OCI-LY7 (cell line): ENCODE data around the gene CDC42BPB. TPM values are rescaled to one million over a fixed set of nuclear protein-coding genes. Genes with fewer than 3 reads are reported as not detected.

ENCODE experiments used
- BruUV-seq: library from RNA; stranded (reverse); fragments of 400-500 nt; replicated peaks from 2 replicates; lab custom pipeline; 2021; lab: Mats Ljungman, UMichigan
- CTCF ChIA-PET: fragments of 300-600 bp; sonication (Branson Sonifier 250); formaldehyde crosslinking; loops from one replicate; lab custom pipeline; 2022; ENCODE audit warnings: antibody characterized with exemption; ENCODE audit not compliant: unreplicated experiment; lab: Charles Lee
- POLR2A ChIA-PET: fragments of 300-600 bp; sonication (Branson Sonifier 250); formaldehyde crosslinking; loops from one replicate; lab custom pipeline; 2022; ENCODE audit warnings: antibody characterized with exemption; lab: Charles Lee
- DNase-seq: peaks from one replicate; pipeline ENCODE4 v3.0.0-alpha.2; 2015; ENCODE audit warnings: low spot score
- H2AFZ ChIP-seq: fragments of 200-600 bp; sonication (generic), shearing (Covaris generic); 2 replicates; pipeline ENCODE4 v1.6.1; 2014; ENCODE audit warnings: mild to moderate bottlenecking, antibody characterized with exemption, low read length, moderate library complexity
- H3K27ac ChIP-seq: fragments of 200-600 bp; sonication (generic); 2 replicates; pipeline ENCODE4 v1.5.1; 2014; ENCODE audit warnings: mixed run types, low read depth, mild to moderate bottlenecking, moderate library complexity, low read length, inconsistent platforms; ENCODE audit not compliant: poor library complexity, severe bottlenecking
- H3K36me3 ChIP-seq: fragments of 200-600 bp; sonication (generic); 2 replicates; pipeline ENCODE4 v1.6.1; 2014; ENCODE audit warnings: mild to moderate bottlenecking, antibody characterized with exemption, low read length, moderate library complexity, mixed read lengths; ENCODE audit not compliant: insufficient read depth
- H3K4me1 ChIP-seq: fragments of 200-600 bp; sonication (generic); 2 replicates; pipeline ENCODE4 v1.5.1; 2014; ENCODE audit warnings: mild to moderate bottlenecking, low read length; ENCODE audit not compliant: insufficient read depth, poor library complexity, severe bottlenecking
- H3K4me2 ChIP-seq: fragments of 200-600 bp; sonication (generic); 2 replicates; pipeline ENCODE4 v1.6.1; 2014; ENCODE audit warnings: mild to moderate bottlenecking, low read length
- H3K4me3 ChIP-seq: fragments of 200-600 bp; sonication (generic); 2 replicates; pipeline ENCODE4 v1.5.1; 2014; ENCODE audit warnings: mild to moderate bottlenecking, low read depth, low read length; ENCODE audit not compliant: poor library complexity, severe bottlenecking
- H3K79me2 ChIP-seq: fragments of 200-600 bp; sonication (generic); 2 replicates; pipeline ENCODE4 v1.6.1; 2016; ENCODE audit warnings: low read depth, mild to moderate bottlenecking, low read length, moderate library complexity, mixed read lengths; ENCODE audit not compliant: insufficient read depth
- H3K9me2 ChIP-seq: fragments of 200-600 bp; sonication (generic); 2 replicates; pipeline ENCODE4 v1.6.1; 2016; ENCODE audit warnings: mild to moderate bottlenecking, low read length, mixed read lengths; ENCODE audit not compliant: insufficient read depth
- H3K9me3 ChIP-seq: fragments of 200-600 bp; sonication (generic); 2 replicates; pipeline ENCODE4 v1.6.1; 2014; ENCODE audit warnings: mild to moderate bottlenecking, mixed run types, low read length, mixed read lengths
- H4K20me1 ChIP-seq: fragments of 200-600 bp; sonication (generic); 2 replicates; pipeline ENCODE4 v1.6.1; 2014; ENCODE audit warnings: mild to moderate bottlenecking, antibody characterized with exemption, low read length, moderate library complexity, mixed read lengths; ENCODE audit not compliant: insufficient read depth
- CTCF ChIP-seq: fragments of 200-600 bp; sonication (generic); conservative IDR thresholded peaks from 2 replicates; pipeline ENCODE4 v1.5.1; 2014; ENCODE audit warnings: mild to moderate bottlenecking, antibody characterized with exemption, low read length, moderate library complexity, mixed read lengths
- EZH2phosphoT487 ChIP-seq: fragments of 200-600 bp; sonication (generic); IDR thresholded peaks from 2 replicates; pipeline ENCODE4 v1.6.1; 2018; ENCODE audit warnings: low read depth, borderline replicate concordance, mild to moderate bottlenecking, mixed run types, antibody characterized with exemption, low read length, moderate library complexity, mixed read lengths
- intact Hi-C: fragments of 100-400 bp; cut with micrococcal nuclease; formaldehyde crosslinking; loops from one replicate; pipeline ENCODE4 v1.10.0; 2022; ENCODE audit not compliant: unreplicated experiment
- total RNA-seq, 2 experiments: library from RNA; depleted of rRNA in 1 of 2; stranded (reverse); fragments of >200 nt in 1 of 2; shearing (Covaris generic) in 1 of 2; gene quantifications; 2 replicates each; pipeline ENCODE4 v1.2.3, GENCODE V29; 2014 to 2022

CDC42BPB gene
- total RNA-seq, 2 experiments from 2014 or later, result 0.03 to 0.46 TPM

GRCh38 chr14:103014466-103015228 lies 42.7 kb downstream of the CDC42BPB start:
- Histone ChIP-seq H3K9me2 (no peaks in the 10 kb centered on the region), H3K9me3 (no peaks in the 10 kb centered on the region), H3K36me3 (no peaks in the 10 kb centered on the region), H3K4me2 (no peak overlapping the region), H2AFZ (no peak overlapping the region), H4K20me1 (no peaks in the 10 kb centered on the region), H3K27ac (no peak overlapping the region), H3K79me2 (no peaks in the 10 kb centered on the region), H3K4me3 (no peak overlapping the region), H3K4me1 (no peaks in the 10 kb centered on the region)
- no TSS peak for BruUV-seq
- intact Hi-C loops, result no loop called here
- POLR2A ChIA-PET, result interaction anchor here (0.6 kb wide), 1 partner anchor 690 kb away, joined by 3 read pairs; no protein-coding TSS in a partner anchor
- CTCF ChIA-PET, result no interaction called here
- no peak for TF ChIP-seq EZH2phosphoT487
- no peak for DNase-seq

- CTCF ChIA-PET, result no interaction called here
Observed at GRCh38 chr14:103013028-103013427, 44.3 kb downstream of the CDC42BPB start.

GRCh38 chr14:103009559-103009958 lies 47.8 kb downstream of the CDC42BPB start:
- no peaks in the 10 kb centered on the region for H3K9me2 ChIP-seq
- TF ChIP-seq EZH2phosphoT487, result no peak
- no peak for TF ChIP-seq CTCF
- no peaks in the 10 kb centered on the region for H3K36me3 ChIP-seq
- H3K79me2 ChIP-seq, result no peaks in the 10 kb centered on the region
- no peak overlapping the region for H3K4me2 ChIP-seq
- ChIA-PET POLR2A (no interaction called here), CTCF (no interaction called here)
- no TSS peak for BruUV-seq
- DNase-seq, result no peak
- no peak overlapping the region for H2AFZ ChIP-seq
- intact Hi-C loops, result loop anchor here (10.0 kb wide), 1 partner anchor 315 kb away; no protein-coding TSS in a partner anchor
- no peak overlapping the region for H3K4me3 ChIP-seq
- no peaks in the 10 kb centered on the region for H3K9me3 ChIP-seq
- H4K20me1 ChIP-seq, result no peaks in the 10 kb centered on the region
- H3K4me1 ChIP-seq, result no peaks in the 10 kb centered on the region
- no peak overlapping the region for H3K27ac ChIP-seq

More at GRCh38 chr14:103013028-103013427, 44.3 kb downstream of the CDC42BPB start:
- H3K9me2 ChIP-seq, result no peaks in the 10 kb centered on the region
- no peak overlapping the region for H3K4me3 ChIP-seq
- H3K79me2 ChIP-seq, result no peaks in the 10 kb centered on the region
- intact Hi-C loops, result no loop called here
- POLR2A ChIA-PET, result no interaction called here
- H3K27ac ChIP-seq, result no peak overlapping the region
- no peaks in the 10 kb centered on the region for H3K36me3 ChIP-seq
- H3K4me1 ChIP-seq, result no peaks in the 10 kb centered on the region
- no TSS peak for BruUV-seq
- H2AFZ ChIP-seq, result no peak overlapping the region
- H4K20me1 ChIP-seq, result no peaks in the 10 kb centered on the region
- no peak for DNase-seq
- H3K4me2 ChIP-seq, result no peak overlapping the region
- TF ChIP-seq EZH2phosphoT487 (no peak), CTCF (no peak)
- H3K9me3 ChIP-seq, result no peaks in the 10 kb centered on the region
